ENCODE results near the gene SCNN1A. TPM values are rescaled to one million over a fixed set of nuclear protein-coding genes. Genes with fewer than 3 reads are reported as not detected.

SCNN1A gene
- total and polyA plus RNA-seq, 2 donors (not counting 1 experiment from before 2014, with no cell fraction given) = under 0.01 to 0.05 TPM

DNA sequence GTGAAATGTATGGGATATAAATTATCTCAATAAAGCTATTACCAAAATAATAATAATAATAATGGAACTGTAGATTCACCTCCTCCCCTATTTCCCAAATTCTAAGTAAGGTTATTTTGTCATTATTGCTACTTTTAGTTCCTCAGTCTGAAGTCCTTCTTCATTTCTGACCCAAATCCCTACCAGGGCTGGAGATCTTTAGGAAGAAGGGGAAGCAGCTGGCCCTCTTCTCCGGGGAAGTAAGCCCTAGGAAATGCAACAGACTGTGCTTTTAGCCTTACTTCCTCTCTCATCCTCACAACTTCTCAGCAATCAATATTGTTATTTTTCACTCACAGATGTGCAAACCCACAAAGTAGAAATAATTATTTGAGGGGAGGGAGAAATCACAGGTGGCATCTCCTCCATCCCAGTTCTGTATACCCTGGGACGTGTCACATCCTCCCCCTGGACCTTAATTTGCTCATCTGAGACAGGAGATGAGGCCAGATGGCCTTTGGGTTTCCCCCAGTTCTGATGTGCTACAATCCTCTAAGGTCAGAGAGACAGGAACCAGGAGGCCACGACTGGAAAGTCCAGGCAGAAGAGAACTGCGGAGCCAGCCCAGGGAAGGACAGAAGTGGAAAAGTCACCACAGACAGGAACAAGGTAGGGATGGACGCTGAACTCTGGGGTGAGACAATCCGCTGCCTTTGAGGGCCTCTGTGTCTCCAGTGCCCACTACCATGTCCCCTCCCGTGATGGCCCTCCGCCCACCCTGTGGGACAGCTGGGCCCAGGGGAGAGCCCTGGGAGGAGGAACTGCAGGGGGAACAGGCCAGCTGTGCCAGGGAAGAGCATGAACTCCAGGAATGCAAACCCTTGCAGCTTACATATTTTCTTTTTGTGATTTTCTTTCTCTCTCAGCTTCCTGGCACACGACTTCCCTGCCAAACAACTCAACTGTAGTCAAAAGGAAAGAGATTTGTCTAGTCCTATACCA is 22.9 kb downstream of the SCNN1A start:
- Histone ChIP-seq H3K9ac (ENCODE audit: insufficient read depth, low read length) (no peak overlapping the region), H3K9me3 (ENCODE audit: control insufficient read depth, insufficient read depth, low read depth, low read length) (no peaks in the 10 kb centered on the region), H3K4me1 (ENCODE audit: control insufficient read depth, extremely low read depth, insufficient read depth, low read length) (peaks cover 1% of the 10 kb centered on the region), H3K4me2 (ENCODE audit: extremely low read depth, insufficient read depth, low read length) (no peak overlapping the region), H3K27ac (ENCODE audit: insufficient read depth, low read length) (no peak overlapping the region), H2AFZ (ENCODE audit: low read length) (no peak overlapping the region), H3K79me2 (ENCODE audit: control insufficient read depth, insufficient read depth, low read length) (no peaks in the 10 kb centered on the region), H4K20me1 (ENCODE audit: control insufficient read depth, extremely low read depth, insufficient read depth, low read length) (no peaks in the 10 kb centered on the region), H3K27me3 (ENCODE audit: control insufficient read depth, insufficient read depth, low read length) (peaks cover 13% of the 10 kb centered on the region), H3K4me3 (replicated peaks in 1 of 4; ENCODE audit: control extremely low read depth in 1 of 4, insufficient read depth in 1 of 4, low read depth in 3 of 4, low read length in 4 of 4) (no peak overlapping the region), H3K36me3 (ENCODE audit: control insufficient read depth, insufficient read depth, low read length) (no peaks in the 10 kb centered on the region)
- TF ChIP-seq EZH2 (IDR thresholded peaks at IDR 0.05; ENCODE audit: low read length, missing control alignments) = no peak
- TF ChIP-seq, protein P1, sequence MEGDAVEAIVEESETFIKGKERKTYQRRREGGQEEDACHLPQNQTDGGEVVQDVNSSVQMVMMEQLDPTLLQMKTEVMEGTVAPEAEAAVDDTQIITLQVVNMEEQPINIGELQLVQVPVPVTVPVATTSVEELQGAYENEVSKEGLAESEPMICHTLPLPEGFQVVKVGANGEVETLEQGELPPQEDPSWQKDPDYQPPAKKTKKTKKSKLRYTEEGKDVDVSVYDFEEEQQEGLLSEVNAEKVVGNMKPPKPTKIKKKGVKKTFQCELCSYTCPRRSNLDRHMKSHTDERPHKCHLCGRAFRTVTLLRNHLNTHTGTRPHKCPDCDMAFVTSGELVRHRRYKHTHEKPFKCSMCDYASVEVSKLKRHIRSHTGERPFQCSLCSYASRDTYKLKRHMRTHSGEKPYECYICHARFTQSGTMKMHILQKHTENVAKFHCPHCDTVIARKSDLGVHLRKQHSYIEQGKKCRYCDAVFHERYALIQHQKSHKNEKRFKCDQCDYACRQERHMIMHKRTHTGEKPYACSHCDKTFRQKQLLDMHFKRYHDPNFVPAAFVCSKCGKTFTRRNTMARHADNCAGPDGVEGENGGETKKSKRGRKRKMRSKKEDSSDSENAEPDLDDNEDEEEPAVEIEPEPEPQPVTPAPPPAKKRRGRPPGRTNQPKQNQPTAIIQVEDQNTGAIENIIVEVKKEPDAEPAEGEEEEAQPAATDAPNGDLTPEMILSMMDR (conservative IDR thresholded peaks at IDR 0.05 in 1 of 2, IDR thresholded peaks at IDR 0.05 in 1 of 2; ENCODE audit: low read depth in 1 of 2, low read length in 2 of 2) = no peak
- no peak for DNase-seq (ENCODE audit: low read depth in 2 of 2)

DNA sequence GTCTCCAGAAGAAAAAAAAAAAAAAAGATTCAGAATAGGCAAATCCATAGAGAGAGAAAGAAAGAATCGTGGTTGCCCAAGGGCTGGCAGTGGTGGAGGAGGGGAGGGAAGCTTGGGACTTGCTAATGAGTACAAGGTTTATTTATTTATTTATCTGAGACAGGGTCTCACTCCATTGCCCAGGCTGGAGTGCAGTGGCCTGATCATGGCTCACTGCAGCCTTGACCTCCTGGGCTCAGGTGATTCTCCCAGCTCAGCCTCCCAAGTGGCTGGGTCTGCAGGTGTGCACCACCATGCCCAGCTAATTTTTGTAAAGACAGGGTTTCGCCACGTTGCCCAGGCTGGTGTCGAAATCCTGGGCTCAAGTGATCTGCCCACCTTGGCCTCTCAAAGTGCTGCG is 23.7 kb downstream of the SCNN1A start:
- DNase-seq (ENCODE audit: low read depth in 2 of 2) = no peak
- H4K20me1 ChIP-seq (ENCODE audit: control insufficient read depth, extremely low read depth, insufficient read depth, low read length) = no peaks in the 10 kb centered on the region
- TF ChIP-seq EZH2 (IDR thresholded peaks at IDR 0.05; ENCODE audit: low read length, missing control alignments) = no peak
- TF ChIP-seq, protein P1 (conservative IDR thresholded peaks at IDR 0.05 in 1 of 2, IDR thresholded peaks at IDR 0.05 in 1 of 2; ENCODE audit: low read depth in 1 of 2, low read length in 2 of 2) = no peak
- no peaks in the 10 kb centered on the region for H3K36me3 ChIP-seq (ENCODE audit: control insufficient read depth, insufficient read depth, low read length)
- H2AFZ ChIP-seq (ENCODE audit: low read length) = no peak overlapping the region
- H3K4me3 ChIP-seq (replicated peaks in 1 of 4; ENCODE audit: control extremely low read depth in 1 of 4, insufficient read depth in 1 of 4, low read depth in 3 of 4, low read length in 4 of 4) = no peak overlapping the region
- H3K9ac ChIP-seq (ENCODE audit: insufficient read depth, low read length) = no peak overlapping the region
- H3K27me3 ChIP-seq (ENCODE audit: control insufficient read depth, insufficient read depth, low read length) = peaks cover 12% of the 10 kb centered on the region
- H3K4me1 ChIP-seq (ENCODE audit: control insufficient read depth, extremely low read depth, insufficient read depth, low read length) = peaks cover 2% of the 10 kb centered on the region
- H3K79me2 ChIP-seq (ENCODE audit: control insufficient read depth, insufficient read depth, low read length) = no peaks in the 10 kb centered on the region
- no peaks in the 10 kb centered on the region for H3K9me3 ChIP-seq (ENCODE audit: control insufficient read depth, insufficient read depth, low read depth, low read length)
- no peak overlapping the region for H3K4me2 ChIP-seq (ENCODE audit: extremely low read depth, insufficient read depth, low read length)
- H3K27ac ChIP-seq (ENCODE audit: insufficient read depth, low read length) = no peak overlapping the region

DNA sequence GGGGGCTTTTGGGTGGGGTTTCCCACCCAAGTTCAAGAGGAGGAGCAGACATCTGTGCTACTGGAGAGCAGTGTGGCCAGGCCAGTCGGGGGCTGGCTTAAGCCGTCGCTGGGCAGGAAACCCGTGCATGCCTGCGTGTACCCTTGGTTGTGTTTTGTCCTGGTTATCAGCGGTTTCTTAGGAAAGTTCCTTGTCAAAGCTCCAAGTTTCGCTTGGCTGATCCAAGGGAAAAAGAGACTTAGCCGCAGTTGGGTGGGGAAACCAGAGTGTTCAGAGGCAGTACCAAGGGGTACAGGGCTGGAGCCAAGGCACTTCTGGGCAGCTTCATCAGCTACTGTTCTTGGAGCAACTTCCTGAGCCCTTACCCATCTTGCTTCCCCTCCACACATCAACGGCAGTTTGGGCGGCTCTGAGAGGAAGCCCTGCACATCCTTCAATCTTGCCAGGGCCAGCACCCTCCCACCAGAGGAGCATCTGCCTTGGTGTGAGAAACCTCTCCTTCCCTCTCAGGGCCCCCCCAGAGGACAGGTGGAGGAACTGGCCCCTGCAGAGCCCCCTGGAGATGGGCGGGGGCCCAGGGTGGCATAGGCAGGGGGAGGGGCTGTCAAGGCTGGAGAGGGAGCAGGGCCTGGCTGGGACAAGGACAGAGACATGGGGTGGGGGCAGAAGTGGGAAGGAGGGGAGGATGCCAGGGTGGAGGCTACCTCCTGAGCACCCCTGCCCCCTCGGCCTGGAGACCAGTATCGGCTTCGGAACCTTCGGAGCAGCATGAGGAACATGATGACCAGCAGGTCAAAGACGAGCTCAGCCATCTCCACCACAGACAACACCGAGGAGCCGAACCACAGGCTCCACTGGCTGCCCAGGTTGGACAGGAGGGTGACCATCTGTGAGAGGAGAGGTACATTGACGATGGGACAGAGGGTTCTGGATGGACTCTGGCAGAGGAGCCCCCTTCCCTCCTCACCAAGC is 27.7 kb downstream of the SCNN1A start:
- no peaks in the 10 kb centered on the region for H4K20me1 ChIP-seq (ENCODE audit: control insufficient read depth, extremely low read depth, insufficient read depth, low read length)
- peak overlapping the region; percentile 48 for H3K4me2 ChIP-seq (ENCODE audit: extremely low read depth, insufficient read depth, low read length)
- no peaks in the 10 kb centered on the region for H3K9me3 ChIP-seq (ENCODE audit: control insufficient read depth, insufficient read depth, low read depth, low read length)
- no peak for TF ChIP-seq EZH2 (IDR thresholded peaks at IDR 0.05; ENCODE audit: low read length, missing control alignments)
- TF ChIP-seq, protein P1 (conservative IDR thresholded peaks at IDR 0.05 in 1 of 2, IDR thresholded peaks at IDR 0.05 in 1 of 2; ENCODE audit: low read depth in 1 of 2, low read length in 2 of 2) = no peak
- H3K9ac ChIP-seq (ENCODE audit: insufficient read depth, low read length) = no peak overlapping the region
- peaks cover 18% of the 10 kb centered on the region for H3K4me1 ChIP-seq (ENCODE audit: control insufficient read depth, extremely low read depth, insufficient read depth, low read length)
- H2AFZ ChIP-seq (ENCODE audit: low read length) = peak overlapping the region; percentile 69
- H3K36me3 ChIP-seq (ENCODE audit: control insufficient read depth, insufficient read depth, low read length) = no peaks in the 10 kb centered on the region
- peak; percentile 71 to 91 for DNase-seq (ENCODE audit: low read depth in 2 of 2)
- H3K27me3 ChIP-seq (ENCODE audit: control insufficient read depth, insufficient read depth, low read length) = no peaks in the 10 kb centered on the region
- no peak overlapping the region for H3K4me3 ChIP-seq (replicated peaks in 1 of 4; ENCODE audit: control extremely low read depth in 1 of 4, insufficient read depth in 1 of 4, low read depth in 3 of 4, low read length in 4 of 4)
- no peak overlapping the region for H3K27ac ChIP-seq (ENCODE audit: insufficient read depth, low read length)
- H3K79me2 ChIP-seq (ENCODE audit: control insufficient read depth, insufficient read depth, low read length) = no peaks in the 10 kb centered on the region
